ENCODE measurements around the gene ADAM19.

The ADAM19 gene

DNA sequence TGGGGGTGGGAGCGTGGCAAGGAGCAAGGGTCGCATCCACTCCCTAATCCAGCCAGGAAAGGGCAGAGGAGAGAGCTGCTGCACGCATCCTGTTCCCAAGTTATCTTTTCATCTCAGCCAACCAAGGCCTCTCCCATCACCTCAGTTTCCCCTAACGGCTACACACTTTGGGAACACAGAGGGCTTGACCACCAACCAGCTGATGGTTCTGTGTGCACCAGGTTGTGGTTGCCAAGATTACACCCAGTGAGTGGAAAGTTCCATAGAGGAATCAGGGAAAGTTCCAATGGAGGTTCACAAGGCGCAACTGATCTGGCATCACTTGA, 53.9 kb downstream of the ADAM19 start:
- peaks cover 13 to 23% of the 10 kb centered on the region in 2 donors for H3K4me1 ChIP-seq (ENCODE audit: control insufficient read depth in 1 of 2, insufficient read depth in 2 of 2, low read length in 2 of 2)
- H3K9me3 ChIP-seq (ENCODE audit: control insufficient read depth in 1 of 2, low read length in 2 of 2): no peaks in the 10 kb centered on the region
- no peaks in the 10 kb centered on the region for H3K27me3 ChIP-seq (ENCODE audit: low read depth, low read length)
- H3K36me3 ChIP-seq (ENCODE audit: control insufficient read depth in 1 of 2, insufficient read depth in 2 of 2, low read length in 2 of 2): peaks cover 10 to 14% of the 10 kb centered on the region in 2 donors
- peak overlapping the region; percentile 65 for H3K27ac ChIP-seq (ENCODE audit: low read length)
- no peak overlapping the region for H3K4me3 ChIP-seq (ENCODE audit: low read depth in 1 of 2, low read length in 2 of 2)

DNA sequence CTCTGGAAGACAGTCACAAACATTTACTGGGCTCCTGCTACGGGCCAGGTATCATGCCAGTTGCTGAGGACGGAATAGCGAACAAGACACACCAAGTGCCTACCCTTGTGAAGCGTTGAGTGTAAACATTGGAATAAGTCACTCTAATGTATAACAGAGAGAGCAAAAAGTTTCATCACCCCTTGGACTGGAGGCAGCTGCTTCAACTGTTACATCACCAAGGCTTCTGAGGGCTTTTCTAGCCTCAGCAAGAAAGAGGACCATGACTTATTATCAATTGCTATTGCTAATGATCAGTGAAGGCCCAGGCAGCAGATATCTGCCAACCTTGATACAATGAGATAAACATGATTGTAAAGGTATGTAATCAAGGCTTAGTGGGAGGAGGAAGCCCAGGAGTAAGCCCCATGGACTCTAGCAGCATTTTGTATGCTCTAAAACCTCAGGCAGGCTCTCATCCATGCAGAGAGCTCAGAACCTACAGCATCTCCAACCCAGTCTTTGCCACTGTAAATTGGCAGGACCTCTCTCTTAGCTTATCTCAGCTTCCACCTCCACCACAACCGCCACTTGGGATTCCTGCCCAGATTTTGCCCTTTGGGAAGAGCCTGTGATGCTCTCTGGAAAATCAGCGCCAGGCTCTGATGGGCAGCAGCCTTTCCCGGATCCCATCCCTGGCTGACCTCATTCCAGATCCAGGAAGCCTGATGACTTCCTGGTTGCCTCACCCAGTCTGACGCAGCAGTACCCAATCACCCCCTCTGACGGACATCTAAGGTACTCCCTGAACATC, 54.5 kb downstream of the ADAM19 start:
- no peaks in the 10 kb centered on the region for H3K27me3 ChIP-seq (ENCODE audit: low read depth, low read length)
- peak overlapping the region; percentile 28 for H3K27ac ChIP-seq (ENCODE audit: low read length)
- no peak overlapping the region for H3K4me3 ChIP-seq (ENCODE audit: low read depth in 1 of 2, low read length in 2 of 2)
- no peaks in the 10 kb centered on the region for H3K9me3 ChIP-seq (ENCODE audit: control insufficient read depth in 1 of 2, low read length in 2 of 2)
- H3K4me1 ChIP-seq (ENCODE audit: control insufficient read depth in 1 of 2, insufficient read depth in 2 of 2, low read length in 2 of 2): peaks cover 19 to 26% of the 10 kb centered on the region in 2 donors
- H3K36me3 ChIP-seq (ENCODE audit: control insufficient read depth in 1 of 2, insufficient read depth in 2 of 2, low read length in 2 of 2): peaks cover 10 to 14% of the 10 kb centered on the region in 2 donors

GRCh38 chr5:157519579-157520253, 55.9 kb downstream of the ADAM19 start:
- H3K27me3 ChIP-seq (ENCODE audit: low read depth, low read length): no peaks in the 10 kb centered on the region
- no peak overlapping the region for H3K27ac ChIP-seq (ENCODE audit: low read length)
- peaks cover 10 to 20% of the 10 kb centered on the region in 2 donors for H3K36me3 ChIP-seq (ENCODE audit: control insufficient read depth in 1 of 2, insufficient read depth in 2 of 2, low read length in 2 of 2)
- peaks cover 20 to 34% of the 10 kb centered on the region in 2 donors for H3K4me1 ChIP-seq (ENCODE audit: control insufficient read depth in 1 of 2, insufficient read depth in 2 of 2, low read length in 2 of 2)
- no peaks in the 10 kb centered on the region for H3K9me3 ChIP-seq (ENCODE audit: control insufficient read depth in 1 of 2, low read length in 2 of 2)
- no peak overlapping the region for H3K4me3 ChIP-seq (ENCODE audit: low read depth in 1 of 2, low read length in 2 of 2)

GRCh38 chr5:157518963-157519362, 56.6 kb downstream of the ADAM19 start:
- Histone ChIP-seq H3K27ac (ENCODE audit: low read length) (no peak overlapping the region), H3K36me3 (ENCODE audit: control insufficient read depth in 1 of 2, insufficient read depth in 2 of 2, low read length in 2 of 2) (peaks cover 12 to 22% of the 10 kb centered on the region in 2 donors), H3K9me3 (ENCODE audit: control insufficient read depth in 1 of 2, low read length in 2 of 2) (no peaks in the 10 kb centered on the region), H3K27me3 (ENCODE audit: low read depth, low read length) (no peaks in the 10 kb centered on the region), H3K4me1 (ENCODE audit: control insufficient read depth in 1 of 2, insufficient read depth in 2 of 2, low read length in 2 of 2) (peaks cover 16 to 28% of the 10 kb centered on the region in 2 donors), H3K4me3 (ENCODE audit: low read depth in 1 of 2, low read length in 2 of 2) (no peak overlapping the region)

DNA sequence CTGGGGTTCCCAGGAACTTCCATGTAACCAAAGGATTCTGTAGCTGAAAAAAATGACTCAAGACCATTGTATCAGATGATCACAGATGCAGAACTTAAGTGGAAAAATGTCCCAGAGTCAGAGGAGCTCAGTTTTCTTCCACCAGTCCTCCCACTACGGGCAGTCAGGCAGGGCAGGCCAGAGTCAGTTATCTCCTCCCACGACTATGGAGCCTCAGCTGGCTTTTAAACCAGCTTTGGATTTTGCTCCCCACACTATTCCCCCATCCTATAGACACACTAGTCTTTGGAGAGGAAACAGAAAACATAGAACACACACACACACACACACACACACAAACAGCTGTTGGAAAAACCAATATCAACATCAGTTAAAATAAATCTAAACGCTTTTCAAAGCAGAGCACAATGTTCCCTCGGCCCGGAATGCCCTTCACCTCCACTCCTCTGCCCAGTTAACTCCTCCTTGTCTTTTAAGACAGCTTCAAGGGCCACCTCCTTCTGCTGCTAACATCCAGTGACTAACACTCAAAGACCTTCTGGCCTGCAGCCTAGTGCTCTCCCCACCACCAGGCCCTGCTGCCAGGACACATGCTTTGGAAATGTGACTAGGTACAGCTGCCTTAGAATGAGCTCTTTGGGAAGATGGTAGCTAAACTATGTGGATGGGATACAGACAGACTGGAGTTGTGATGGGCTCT, 58.8 kb downstream of the ADAM19 start:
- H3K9me3 ChIP-seq (ENCODE audit: control insufficient read depth in 1 of 2, low read length in 2 of 2): no peaks in the 10 kb centered on the region
- peaks cover 15 to 30% of the 10 kb centered on the region in 2 donors for H3K4me1 ChIP-seq (ENCODE audit: control insufficient read depth in 1 of 2, insufficient read depth in 2 of 2, low read length in 2 of 2)
- H3K27ac ChIP-seq (ENCODE audit: low read length): peak overlapping the region; percentile 87
- H3K36me3 ChIP-seq (ENCODE audit: control insufficient read depth in 1 of 2, insufficient read depth in 2 of 2, low read length in 2 of 2): peaks cover 22 to 26% of the 10 kb centered on the region in 2 donors
- H3K4me3 ChIP-seq (ENCODE audit: low read depth in 1 of 2, low read length in 2 of 2): no peak overlapping the region
- no peaks in the 10 kb centered on the region for H3K27me3 ChIP-seq (ENCODE audit: low read depth, low read length)

- Histone ChIP-seq H3K27ac (ENCODE audit: low read length) (peak overlapping the region; percentile 87), H3K36me3 (ENCODE audit: control insufficient read depth in 1 of 2, insufficient read depth in 2 of 2, low read length in 2 of 2) (peaks cover 22 to 26% of the 10 kb centered on the region in 2 donors), H3K4me3 (ENCODE audit: low read depth in 1 of 2, low read length in 2 of 2) (no peak overlapping the region), H3K4me1 (ENCODE audit: control insufficient read depth in 1 of 2, insufficient read depth in 2 of 2, low read length in 2 of 2) (peaks cover 8 to 29% of the 10 kb centered on the region in 2 donors), H3K9me3 (ENCODE audit: control insufficient read depth in 1 of 2, low read length in 2 of 2) (no peaks in the 10 kb centered on the region), H3K27me3 (ENCODE audit: low read depth, low read length) (no peaks in the 10 kb centered on the region)
These were observed 59.6 kb downstream of the ADAM19 start for GRCh38 chr5:157516006-157516405.

DNA sequence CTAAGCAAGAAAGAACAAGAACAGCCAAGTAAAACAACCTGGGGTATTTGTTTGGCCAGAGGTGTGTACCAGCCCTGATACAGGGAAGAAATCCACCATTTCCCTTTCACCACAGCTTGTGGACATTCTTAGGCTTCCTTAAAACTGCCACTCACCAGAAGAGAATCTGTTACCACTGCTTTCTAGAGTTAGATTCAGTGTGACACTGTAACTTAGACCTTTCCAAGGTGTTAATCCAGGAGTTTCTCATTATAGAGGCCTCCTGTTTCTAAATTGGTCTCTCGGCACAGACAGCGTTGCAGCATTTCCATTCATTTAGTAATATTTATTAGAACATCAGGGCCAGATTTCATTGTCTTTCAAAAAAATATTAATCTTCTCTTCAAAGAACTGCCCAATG, 60.6 kb downstream of the ADAM19 start:
- peaks cover 8 to 31% of the 10 kb centered on the region in 2 donors for H3K4me1 ChIP-seq (ENCODE audit: control insufficient read depth in 1 of 2, insufficient read depth in 2 of 2, low read length in 2 of 2)

GRCh38 chr5:157513182-157513581, 62.4 kb downstream of the ADAM19 start:
- no peaks in the 10 kb centered on the region for H3K27me3 ChIP-seq (ENCODE audit: low read depth, low read length)
- peaks cover 18 to 24% of the 10 kb centered on the region in 2 donors for H3K36me3 ChIP-seq (ENCODE audit: control insufficient read depth in 1 of 2, insufficient read depth in 2 of 2, low read length in 2 of 2)
- no peak overlapping the region for H3K4me3 ChIP-seq (ENCODE audit: low read depth in 1 of 2, low read length in 2 of 2)
- no peaks in the 10 kb centered on the region for H3K9me3 ChIP-seq (ENCODE audit: control insufficient read depth in 1 of 2, low read length in 2 of 2)
- H3K4me1 ChIP-seq (ENCODE audit: control insufficient read depth in 1 of 2, insufficient read depth in 2 of 2, low read length in 2 of 2): peaks cover 8 to 31% of the 10 kb centered on the region in 2 donors
- H3K27ac ChIP-seq (ENCODE audit: low read length): no peak overlapping the region

More for the DNA sequence above, 60.6 kb downstream of the ADAM19 start:
- peaks cover 22 to 26% of the 10 kb centered on the region in 2 donors for H3K36me3 ChIP-seq (ENCODE audit: control insufficient read depth in 1 of 2, insufficient read depth in 2 of 2, low read length in 2 of 2)
- H3K27me3 ChIP-seq (ENCODE audit: low read depth, low read length): no peaks in the 10 kb centered on the region
- no peak overlapping the region for H3K27ac ChIP-seq (ENCODE audit: low read length)
- no peaks in the 10 kb centered on the region for H3K9me3 ChIP-seq (ENCODE audit: control insufficient read depth in 1 of 2, low read length in 2 of 2)
- no peak overlapping the region for H3K4me3 ChIP-seq (ENCODE audit: low read depth in 1 of 2, low read length in 2 of 2)

DNA sequence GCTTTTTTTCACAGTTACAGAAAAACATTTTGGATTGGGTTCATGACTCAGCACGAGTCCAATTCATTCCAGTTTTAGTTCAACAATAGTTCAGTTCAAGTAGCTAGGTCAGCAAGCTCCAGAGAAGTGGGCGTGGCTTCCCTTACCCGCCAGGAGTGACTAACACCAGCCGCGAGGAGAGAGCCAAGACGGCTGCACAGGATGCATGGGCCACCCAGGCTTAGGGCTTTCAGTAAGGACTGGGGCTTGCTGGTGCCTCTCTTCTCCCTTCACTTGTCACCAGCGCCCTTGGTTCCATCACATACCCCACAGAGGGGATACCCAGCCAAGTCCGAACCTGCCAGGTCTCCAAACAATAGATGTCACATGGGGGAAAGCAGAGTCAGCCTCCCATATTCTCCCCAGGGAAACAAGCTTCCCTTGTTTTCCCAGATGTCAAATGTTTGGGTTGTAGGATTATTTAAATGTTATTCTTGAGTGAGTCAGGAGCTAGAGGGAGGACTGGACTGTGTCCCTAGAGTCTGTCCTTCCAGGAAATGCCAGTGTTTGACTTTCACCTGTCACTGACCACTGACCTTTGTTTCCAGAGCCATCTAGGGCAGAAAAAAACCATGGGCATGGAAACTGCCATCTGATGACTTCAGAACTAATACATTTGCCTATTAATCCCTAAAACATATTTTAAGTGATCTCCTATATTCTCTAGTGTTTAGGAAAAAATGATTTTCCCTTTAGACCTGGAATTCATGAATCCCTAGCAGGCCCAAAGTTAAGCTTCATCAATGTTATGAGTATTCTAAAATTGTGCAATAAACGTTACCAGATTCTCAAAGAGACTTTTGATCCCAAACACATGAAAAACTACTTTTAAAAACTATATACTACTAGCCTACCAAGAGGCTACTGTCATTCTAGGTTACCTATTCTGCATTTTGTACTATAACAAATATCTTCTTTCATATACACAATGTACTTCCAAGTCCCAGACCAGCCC, 63.6 kb downstream of the ADAM19 start:
- Histone ChIP-seq H3K9me3 (ENCODE audit: control insufficient read depth in 1 of 2, low read length in 2 of 2) (no peaks in the 10 kb centered on the region), H3K27me3 (ENCODE audit: low read depth, low read length) (no peaks in the 10 kb centered on the region), H3K36me3 (ENCODE audit: control insufficient read depth in 1 of 2, insufficient read depth in 2 of 2, low read length in 2 of 2) (peaks cover 22 to 29% of the 10 kb centered on the region in 2 donors), H3K4me3 (ENCODE audit: low read depth in 1 of 2, low read length in 2 of 2) (no peak overlapping the region), H3K4me1 (ENCODE audit: control insufficient read depth in 1 of 2, insufficient read depth in 2 of 2, low read length in 2 of 2) (peaks cover 12 to 32% of the 10 kb centered on the region in 2 donors), H3K27ac (ENCODE audit: low read length) (peak overlapping the region; percentile 78)

GRCh38 chr5:157510682-157511081, 64.9 kb downstream of the ADAM19 start:
- peaks cover 28 to 41% of the 10 kb centered on the region in 2 donors for H3K36me3 ChIP-seq (ENCODE audit: control insufficient read depth in 1 of 2, insufficient read depth in 2 of 2, low read length in 2 of 2)
- no peaks in the 10 kb centered on the region for H3K27me3 ChIP-seq (ENCODE audit: low read depth, low read length)
- H3K4me3 ChIP-seq (ENCODE audit: low read depth in 1 of 2, low read length in 2 of 2): no peak overlapping the region
- H3K9me3 ChIP-seq (ENCODE audit: control insufficient read depth in 1 of 2, low read length in 2 of 2): no peaks in the 10 kb centered on the region
- peak overlapping the region; percentile 78 for H3K27ac ChIP-seq (ENCODE audit: low read length)
- peaks cover 5 to 25% of the 10 kb centered on the region in 2 donors for H3K4me1 ChIP-seq (ENCODE audit: control insufficient read depth in 1 of 2, insufficient read depth in 2 of 2, low read length in 2 of 2)
